SK-N-SH treated with all-trans-retinoic acid at 6 μM for 48 hours (cell line): Measurements from ENCODE around the gene EOGT.

Source experiments
- ARNTL ChIP-seq: fragments of 450-650 bp; formaldehyde crosslinking; IDR thresholded peaks from 2 replicates; pipeline ENCODE4 v1.5.0; 2020; ENCODE audit warnings: low read depth, mild to moderate bottlenecking, moderate library complexity, borderline replicate concordance
- BACH2 ChIP-seq: fragments of 250-450 bp; sonication (Bioruptor Pico); IDR thresholded peaks from 2 replicates; pipeline ENCODE4 v1.9.0; 2021; ENCODE audit warnings: mild to moderate bottlenecking, borderline replicate concordance
- CSDC2 ChIP-seq: fragments of 250-450 bp; sonication (Bioruptor Pico); IDR thresholded peaks from 2 replicates; pipeline ENCODE4 v1.5.0; 2020; ENCODE audit warnings: mild to moderate bottlenecking, moderate library complexity
- GLIS3 ChIP-seq: fragments of 250-450 bp; sonication (Bioruptor Pico); IDR thresholded peaks from 2 replicates; pipeline ENCODE4 v1.5.0; 2020; ENCODE audit warnings: mild to moderate bottlenecking, moderate library complexity
- ISL1 ChIP-seq: fragments of 250-450 bp; sonication (Bioruptor Pico); IDR thresholded peaks from 2 replicates; pipeline ENCODE4 v2.1.2; 2022; ENCODE audit warnings: mild to moderate bottlenecking, moderate library complexity
- SNAI2 ChIP-seq: fragments of 250-450 bp; sonication (Bioruptor Pico); IDR thresholded peaks from 2 replicates; pipeline ENCODE4 v1.5.0; 2020; ENCODE audit warnings: mild to moderate bottlenecking, moderate library complexity
- TCF4 ChIP-seq: fragments of 250-450 bp; sonication (Bioruptor Pico); IDR thresholded peaks from 2 replicates; pipeline ENCODE4 v1.8.0; 2021; ENCODE audit warnings: mild to moderate bottlenecking, moderate library complexity, borderline replicate concordance
- ZFP3 ChIP-seq: fragments of 250-450 bp; sonication (Bioruptor Pico); IDR thresholded peaks from 2 replicates; pipeline ENCODE4 v1.5.0; 2020; ENCODE audit warnings: mild to moderate bottlenecking, moderate library complexity
- ZFP30 ChIP-seq: fragments of 450-650 bp; formaldehyde crosslinking; IDR thresholded peaks from 2 replicates; pipeline ENCODE4 v1.5.0; 2022; ENCODE audit warnings: mild to moderate bottlenecking, moderate library complexity
- ZNF565 ChIP-seq: fragments of 450-650 bp; formaldehyde crosslinking; conservative IDR thresholded peaks from 2 replicates; pipeline ENCODE4 v1.5.0; 2020; ENCODE audit warnings: low read depth, mild to moderate bottlenecking, moderate library complexity
- TF ChIP-seq, protein P1 (sequence below): fragments of 250-450 bp; sonication (Bioruptor Pico); IDR thresholded peaks from 2 replicates; pipeline ENCODE4 v1.5.1; 2021; ENCODE audit warnings: mild to moderate bottlenecking, moderate library complexity
- TF ChIP-seq, protein P2 (sequence below): fragments of 250-450 bp; sonication (Bioruptor Pico); IDR thresholded peaks from 2 replicates; pipeline ENCODE4 v1.5.0; 2020; ENCODE audit warnings: mild to moderate bottlenecking, moderate library complexity
- TF ChIP-seq, protein P3 (sequence below): fragments of 250-450 bp; sonication (Bioruptor Pico); IDR thresholded peaks from 2 replicates; pipeline ENCODE4 v1.5.1; 2020; ENCODE audit warnings: low read depth, mild to moderate bottlenecking, moderate library complexity
- TF ChIP-seq, protein P4 (sequence below): fragments of 250-450 bp; sonication (Bioruptor Pico); IDR thresholded peaks from 2 replicates; pipeline ENCODE4 v1.8.0; 2020; ENCODE audit warnings: mild to moderate bottlenecking, moderate library complexity, borderline replicate concordance

DNA sequence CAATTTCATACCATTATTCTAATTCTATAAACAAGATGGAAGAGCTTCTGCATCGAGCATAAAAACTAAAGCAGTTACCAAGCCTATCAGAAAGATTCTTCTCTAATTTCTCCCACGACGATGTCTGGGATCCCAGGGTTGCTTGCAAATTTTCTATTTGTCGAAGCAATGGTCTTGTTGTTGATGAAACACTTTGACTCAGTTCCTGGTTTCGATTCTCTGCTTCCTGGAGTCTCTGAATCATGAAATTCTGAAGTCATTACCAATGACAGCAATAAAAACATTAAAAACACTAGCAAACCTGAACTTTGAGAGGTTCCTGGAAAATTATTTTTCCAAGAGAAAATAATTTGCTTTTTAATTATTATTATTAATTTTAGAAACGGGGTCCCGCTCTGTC lies 20.0 kb upstream of the EOGT start:
- TF ChIP-seq, protein P1, sequence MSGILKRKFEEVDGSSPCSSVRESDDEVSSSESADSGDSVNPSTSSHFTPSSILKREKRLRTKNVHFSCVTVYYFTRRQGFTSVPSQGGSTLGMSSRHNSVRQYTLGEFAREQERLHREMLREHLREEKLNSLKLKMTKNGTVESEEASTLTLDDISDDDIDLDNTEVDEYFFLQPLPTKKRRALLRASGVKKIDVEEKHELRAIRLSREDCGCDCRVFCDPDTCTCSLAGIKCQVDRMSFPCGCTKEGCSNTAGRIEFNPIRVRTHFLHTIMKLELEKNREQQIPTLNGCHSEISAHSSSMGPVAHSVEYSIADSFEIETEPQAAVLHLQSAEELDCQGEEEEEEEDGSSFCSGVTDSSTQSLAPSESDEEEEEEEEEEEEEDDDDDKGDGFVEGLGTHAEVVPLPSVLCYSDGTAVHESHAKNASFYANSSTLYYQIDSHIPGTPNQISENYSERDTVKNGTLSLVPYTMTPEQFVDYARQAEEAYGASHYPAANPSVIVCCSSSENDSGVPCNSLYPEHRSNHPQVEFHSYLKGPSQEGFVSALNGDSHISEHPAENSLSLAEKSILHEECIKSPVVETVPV (CRISPR knock-in tag) = no peak
- TF ChIP-seq, protein P2, sequence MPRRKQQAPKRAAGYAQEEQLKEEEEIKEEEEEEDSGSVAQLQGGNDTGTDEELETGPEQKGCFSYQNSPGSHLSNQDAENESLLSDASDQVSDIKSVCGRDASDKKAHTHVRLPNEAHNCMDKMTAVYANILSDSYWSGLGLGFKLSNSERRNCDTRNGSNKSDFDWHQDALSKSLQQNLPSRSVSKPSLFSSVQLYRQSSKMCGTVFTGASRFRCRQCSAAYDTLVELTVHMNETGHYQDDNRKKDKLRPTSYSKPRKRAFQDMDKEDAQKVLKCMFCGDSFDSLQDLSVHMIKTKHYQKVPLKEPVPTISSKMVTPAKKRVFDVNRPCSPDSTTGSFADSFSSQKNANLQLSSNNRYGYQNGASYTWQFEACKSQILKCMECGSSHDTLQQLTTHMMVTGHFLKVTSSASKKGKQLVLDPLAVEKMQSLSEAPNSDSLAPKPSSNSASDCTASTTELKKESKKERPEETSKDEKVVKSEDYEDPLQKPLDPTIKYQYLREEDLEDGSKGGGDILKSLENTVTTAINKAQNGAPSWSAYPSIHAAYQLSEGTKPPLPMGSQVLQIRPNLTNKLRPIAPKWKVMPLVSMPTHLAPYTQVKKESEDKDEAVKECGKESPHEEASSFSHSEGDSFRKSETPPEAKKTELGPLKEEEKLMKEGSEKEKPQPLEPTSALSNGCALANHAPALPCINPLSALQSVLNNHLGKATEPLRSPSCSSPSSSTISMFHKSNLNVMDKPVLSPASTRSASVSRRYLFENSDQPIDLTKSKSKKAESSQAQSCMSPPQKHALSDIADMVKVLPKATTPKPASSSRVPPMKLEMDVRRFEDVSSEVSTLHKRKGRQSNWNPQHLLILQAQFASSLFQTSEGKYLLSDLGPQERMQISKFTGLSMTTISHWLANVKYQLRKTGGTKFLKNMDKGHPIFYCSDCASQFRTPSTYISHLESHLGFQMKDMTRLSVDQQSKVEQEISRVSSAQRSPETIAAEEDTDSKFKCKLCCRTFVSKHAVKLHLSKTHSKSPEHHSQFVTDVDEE (CRISPR knock-in tag) = no peak
- no peak for TF ChIP-seq ZFP3 (CRISPR knock-in tag)
- TF ChIP-seq BACH2 = no peak
- TF ChIP-seq GLIS3 (CRISPR knock-in tag) = no peak
- no peak for TF ChIP-seq ISL1
- TF ChIP-seq, protein P3, sequence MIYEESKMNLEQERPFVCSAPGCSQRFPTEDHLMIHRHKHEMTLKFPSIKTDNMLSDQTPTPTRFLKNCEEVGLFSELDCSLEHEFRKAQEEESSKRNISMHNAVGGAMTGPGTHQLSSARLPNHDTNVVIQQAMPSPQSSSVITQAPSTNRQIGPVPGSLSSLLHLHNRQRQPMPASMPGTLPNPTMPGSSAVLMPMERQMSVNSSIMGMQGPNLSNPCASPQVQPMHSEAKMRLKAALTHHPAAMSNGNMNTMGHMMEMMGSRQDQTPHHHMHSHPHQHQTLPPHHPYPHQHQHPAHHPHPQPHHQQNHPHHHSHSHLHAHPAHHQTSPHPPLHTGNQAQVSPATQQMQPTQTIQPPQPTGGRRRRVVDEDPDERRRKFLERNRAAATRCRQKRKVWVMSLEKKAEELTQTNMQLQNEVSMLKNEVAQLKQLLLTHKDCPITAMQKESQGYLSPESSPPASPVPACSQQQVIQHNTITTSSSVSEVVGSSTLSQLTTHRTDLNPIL (CRISPR knock-in tag) = no peak
- no peak for TF ChIP-seq TCF4 (CRISPR knock-in tag)
- TF ChIP-seq, protein P4, sequence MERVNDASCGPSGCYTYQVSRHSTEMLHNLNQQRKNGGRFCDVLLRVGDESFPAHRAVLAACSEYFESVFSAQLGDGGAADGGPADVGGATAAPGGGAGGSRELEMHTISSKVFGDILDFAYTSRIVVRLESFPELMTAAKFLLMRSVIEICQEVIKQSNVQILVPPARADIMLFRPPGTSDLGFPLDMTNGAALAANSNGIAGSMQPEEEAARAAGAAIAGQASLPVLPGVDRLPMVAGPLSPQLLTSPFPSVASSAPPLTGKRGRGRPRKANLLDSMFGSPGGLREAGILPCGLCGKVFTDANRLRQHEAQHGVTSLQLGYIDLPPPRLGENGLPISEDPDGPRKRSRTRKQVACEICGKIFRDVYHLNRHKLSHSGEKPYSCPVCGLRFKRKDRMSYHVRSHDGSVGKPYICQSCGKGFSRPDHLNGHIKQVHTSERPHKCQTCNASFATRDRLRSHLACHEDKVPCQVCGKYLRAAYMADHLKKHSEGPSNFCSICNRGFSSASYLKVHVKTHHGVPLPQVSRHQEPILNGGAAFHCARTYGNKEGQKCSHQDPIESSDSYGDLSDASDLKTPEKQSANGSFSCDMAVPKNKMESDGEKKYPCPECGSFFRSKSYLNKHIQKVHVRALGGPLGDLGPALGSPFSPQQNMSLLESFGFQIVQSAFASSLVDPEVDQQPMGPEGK (CRISPR knock-in tag) = no peak
- no peak for TF ChIP-seq ZNF565 (CRISPR knock-in tag)
- TF ChIP-seq ZFP30 (CRISPR knock-in tag) = no peak
- no peak for TF ChIP-seq SNAI2
- TF ChIP-seq CSDC2 (CRISPR knock-in tag) = no peak
- TF ChIP-seq ARNTL = no peak
